Measurements from ENCODE around the gene LRP2. TPM values are rescaled to one million over a fixed set of nuclear protein-coding genes. Genes with fewer than 3 reads are reported as not detected.
"Not testable (repeated sequence)": the region's sequence is repeated elsewhere in the genome, so short reads cannot be mapped to it uniquely, and the experiment has no call there.

Gene LRP2
- total RNA-seq, 1 experiment from 2014 or later = 0.59 TPM

- TF ChIP-seq CBFB (CRISPR knock-in tag; IDR thresholded peaks at IDR 0.05; ENCODE audit: low read depth) (no peak), ATF3 (CRISPR knock-in tag; conservative IDR thresholded peaks at IDR 0.05) (no peak), HMGA2 (CRISPR knock-in tag; IDR thresholded peaks at IDR 0.05) (no peak), NR3C1 (CRISPR knock-in tag; conservative IDR thresholded peaks at IDR 0.05; ENCODE audit: low read depth) (no peak), CDX4 (CRISPR knock-in tag; IDR thresholded peaks at IDR 0.05; ENCODE audit: borderline replicate concordance) (no peak), EMX1 (CRISPR knock-in tag; IDR thresholded peaks at IDR 0.05) (no peak), MXD4 (CRISPR knock-in tag; IDR thresholded peaks at IDR 0.05; ENCODE audit: borderline replicate concordance) (no peak), ELF4 (CRISPR knock-in tag; IDR thresholded peaks at IDR 0.05; ENCODE audit: low read depth) (no peak), ZNF425 (CRISPR knock-in tag; conservative IDR thresholded peaks at IDR 0.05) (no peak), ETV6 (CRISPR knock-in tag; IDR thresholded peaks at IDR 0.05) (no peak), IRF1 (CRISPR knock-in tag; IDR thresholded peaks at IDR 0.05) (no peak), E2F4 (CRISPR knock-in tag; IDR thresholded peaks at IDR 0.05; ENCODE audit: borderline replicate concordance, low read depth) (no peak)
- Mint-ChIP-seq H3K4me1 (no peaks in the 10 kb centered on the region), H3K4me3 (no peak overlapping the region), H3K9me3 (no peaks in the 10 kb centered on the region), H3K27me3 (ENCODE audit: low read depth) (no peaks in the 10 kb centered on the region), H3K27ac (no peak overlapping the region), H3K36me3 (no peaks in the 10 kb centered on the region)
- DNase-seq (ENCODE audit: low spot score) = no peak
- CTCF ChIA-PET = no interaction called here
- POLR2A ChIA-PET = no interaction called here
- no peak for ATAC-seq
Measured at GRCh38 chr2:169272010-169272409, 90.3 kb downstream of the LRP2 start.

- POLR2A ChIA-PET; H3K36me3 Mint-ChIP-seq; CTCF ChIA-PET; H3K27me3 Mint-ChIP-seq (ENCODE audit: low read depth); H3K27ac Mint-ChIP-seq; ATAC-seq; H3K4me3 Mint-ChIP-seq; DNase-seq (ENCODE audit: low spot score); H3K4me1 Mint-ChIP-seq; H3K9me3 Mint-ChIP-seq: not testable (repeated sequence)
Measured at GRCh38 chr2:169270574-169270973, 91.8 kb downstream of the LRP2 start.

- Mint-ChIP-seq H3K4me1 (peaks cover 5% of the 10 kb centered on the region), H3K27me3 (ENCODE audit: low read depth) (no peaks in the 10 kb centered on the region), H3K4me3 (no peak overlapping the region), H3K36me3 (no peaks in the 10 kb centered on the region), H3K27ac (no peak overlapping the region), H3K9me3 (no peaks in the 10 kb centered on the region)
- POLR2A ChIA-PET = no interaction called here
- DNase-seq (ENCODE audit: low spot score) (no peak), ATAC-seq (no peak)
- CTCF ChIA-PET = no interaction called here
- TF ChIP-seq SOX15 (CRISPR knock-in tag; IDR thresholded peaks at IDR 0.05) (no peak), ZBTB21 (CRISPR knock-in tag; IDR thresholded peaks at IDR 0.05; ENCODE audit: borderline replicate concordance) (no peak), ZNF512 (CRISPR knock-in tag; IDR thresholded peaks at IDR 0.05; ENCODE audit: borderline replicate concordance) (no peak), RELA (CRISPR knock-in tag; IDR thresholded peaks at IDR 0.05; ENCODE audit: borderline replicate concordance) (no peak), AFF4 (CRISPR knock-in tag; IDR thresholded peaks at IDR 0.05; ENCODE audit: borderline replicate concordance) (no peak), ZSCAN18 (CRISPR knock-in tag; IDR thresholded peaks at IDR 0.05) (no peak)
Measured at GRCh38 chr2:169265591-169265990, 96.7 kb downstream of the LRP2 start.

Data from WTC11 (cell line).